HepG2 (cell line): Measurements from ENCODE around the gene PRSS8. TPM values are rescaled to one million over a fixed set of nuclear protein-coding genes. Genes with fewer than 3 reads are reported as not detected.

Experiments
- ARNT2 ChIP-seq: sonication (generic); formaldehyde crosslinking; IDR thresholded peaks from 2 replicates; pipeline ENCODE4 v1.8.0; 2022; ENCODE audit warnings: mild to moderate bottlenecking, low read depth, missing genetic modification reagents, moderate library complexity
- ASH2L ChIP-seq: fragments of 300-600, 200-600 bp; sonication (generic); IDR thresholded peaks from 2 replicates; pipeline ENCODE4 v1.7.0; 2017; ENCODE audit warnings: low read depth, mild to moderate bottlenecking, moderate library complexity, mixed read lengths, low read length; ENCODE audit not compliant: insufficient read length
- ATM ChIP-seq: fragments of 450-650 bp; IDR thresholded peaks from 2 replicates; pipeline ENCODE4 v1.7.1; 2017; ENCODE audit warnings: mild to moderate bottlenecking, borderline replicate concordance
- CREB3 ChIP-seq: sonication (generic); formaldehyde crosslinking; IDR thresholded peaks from 2 replicates; pipeline ENCODE4 v1.5.0; 2020; ENCODE audit warnings: missing genetic modification reagents
- CREBL2 ChIP-seq: sonication (generic); formaldehyde crosslinking; IDR thresholded peaks from 2 replicates; pipeline ENCODE4 v1.8.1; 2023; ENCODE audit warnings: missing genetic modification reagents, mild to moderate bottlenecking, borderline replicate concordance
- FOXC1 ChIP-seq: sonication (generic); formaldehyde crosslinking; IDR thresholded peaks from 2 replicates; pipeline ENCODE4 v1.8.0; 2022; ENCODE audit warnings: mild to moderate bottlenecking, missing genetic modification reagents, borderline replicate concordance
- HIVEP1 ChIP-seq: sonication (generic); formaldehyde crosslinking; IDR thresholded peaks from 2 replicates; pipeline ENCODE4 v1.4.0; 2020; ENCODE audit warnings: mild to moderate bottlenecking, missing genetic modification reagents
- IRF2 ChIP-seq: IDR thresholded peaks from 2 replicates; pipeline ENCODE4 v1.6.1; 2018; ENCODE audit warnings: missing genetic modification reagents, missing compliant biosample characterization
- KDM6A ChIP-seq: IDR thresholded peaks from 2 replicates; pipeline ENCODE4 v1.6.1; 2016; ENCODE audit warnings: low read depth
- PAF1 ChIP-seq: IDR thresholded peaks from 2 replicates; pipeline ENCODE4 v1.6.1; 2016; ENCODE audit warnings: missing genetic modification reagents, missing compliant biosample characterization
- PRDM15 ChIP-seq: sonication (generic); formaldehyde crosslinking; IDR thresholded peaks from 2 replicates; pipeline ENCODE4 v1.4.0; 2020; ENCODE audit warnings: missing genetic modification reagents
- RBAK ChIP-seq: sonication (generic); formaldehyde crosslinking; IDR thresholded peaks from 2 replicates; pipeline ENCODE4 v1.5.1; 2020; ENCODE audit warnings: mild to moderate bottlenecking, missing genetic modification reagents
- REL ChIP-seq: sonication (generic); formaldehyde crosslinking; conservative IDR thresholded peaks from 2 replicates; pipeline ENCODE4 v1.8.0; 2022; ENCODE audit warnings: mild to moderate bottlenecking, missing genetic modification reagents, moderate library complexity
- RELA ChIP-seq: sonication (generic); formaldehyde crosslinking; IDR thresholded peaks from 2 replicates; pipeline ENCODE4 v1.4.0; 2020; ENCODE audit warnings: missing genetic modification reagents
- SIX4 ChIP-seq: sonication (generic); formaldehyde crosslinking; IDR thresholded peaks from 2 replicates; pipeline ENCODE4 v1.4.0; 2020; ENCODE audit warnings: missing genetic modification reagents
- SRSF1 ChIP-seq: fragments of 200-400 bp; formaldehyde crosslinking; optimal IDR thresholded peaks from 2 replicates; pipeline ENCODE3; 2017; ENCODE audit warnings: mild to moderate bottlenecking, low read depth, low read length, moderate library complexity
- ZNF230 ChIP-seq: sonication (generic); formaldehyde crosslinking; IDR thresholded peaks from 2 replicates; pipeline ENCODE4 v1.4.0; 2020; ENCODE audit warnings: mild to moderate bottlenecking, missing genetic modification reagents
- ZNF264 ChIP-seq: sonication (generic); formaldehyde crosslinking; IDR thresholded peaks from 2 replicates; pipeline ENCODE4 v1.4.0; 2020; ENCODE audit warnings: missing genetic modification reagents
- ZNF703 ChIP-seq: sonication (generic); formaldehyde crosslinking; IDR thresholded peaks from 2 replicates; pipeline ENCODE4 v1.5.1; 2020; ENCODE audit warnings: missing genetic modification reagents, mild to moderate bottlenecking, moderate library complexity, borderline replicate concordance
- ZNF788 ChIP-seq: sonication (generic); formaldehyde crosslinking; IDR thresholded peaks from 2 replicates; pipeline ENCODE4 v1.5.0; 2020; ENCODE audit warnings: mild to moderate bottlenecking, missing genetic modification reagents, borderline replicate concordance
- ZNF800 ChIP-seq: sonication (generic); formaldehyde crosslinking; IDR thresholded peaks from 2 replicates; pipeline ENCODE4 v1.4.0; 2020; ENCODE audit warnings: missing genetic modification reagents
- polyA plus RNA-seq, 8 experiments: library from polyadenylated mRNA; depleted of rRNA in 3 of 8; stranded (reverse) in 7 of 8; unstranded in 1 of 8; fragments of >200 nt; fragmentation: Illumina TruSeq in 4 of 8; extraction: Trizol in 4 of 8; gene quantifications; 2 replicates each; pipeline versions ENCODE4 v1.2.1 to v1.2.3, GENCODE V29; 2011 to 2016; ENCODE audit warnings: low read depth in 4 of 8, missing spikeins in 1 of 8, mixed read lengths in 1 of 8; ENCODE audit not compliant: insufficient read depth in 1 of 8
- total RNA-seq, 5 experiments: library from RNA; depleted of rRNA; stranded (reverse); fragments of >200 nt; fragmentation: Illumina TruSeq; extraction: Trizol; gene quantifications; 2 replicates each; pipeline ENCODE4 v1.2.3, GENCODE V29; 2016; ENCODE audit warnings: low read depth in 1 of 5

The PRSS8 gene
- total and polyA plus RNA-seq, 2 of the 13 experiments (the other 11 are each of a cell fraction or from before 2014, with no cell fraction given): 2.6 to 7.2 TPM

- TF ChIP-seq ASH2L (peak; percentile 40), SRSF1 (peak; percentile 46), SIX4 (CRISPR knock-in tag) (no peak; the same call in 1 of the 2 replicates), ZNF703 (peak; percentile 83), ZNF788 (CRISPR knock-in tag) (peak; percentile 73; the same call in 1 of the 2 replicates), REL (CRISPR knock-in tag) (peak; percentile 58; the same call in 1 of the 2 replicates), KDM6A (CRISPR knock-in tag) (no peak), CREB3 (CRISPR knock-in tag) (no peak), ATM (no peak), ARNT2 (peak; percentile 67), FOXC1 (CRISPR knock-in tag) (peak; percentile 86; the same call in 1 of the 2 replicates), ZNF800 (CRISPR knock-in tag) (peak; percentile 84; the same call in 1 of the 2 replicates), RELA (CRISPR knock-in tag) (0 out of 2 replicates have a peak, but pooled peaks have one; percentile 74), HIVEP1 (CRISPR knock-in tag) (no peak), IRF2 (peak; percentile 93), CREBL2 (CRISPR knock-in tag) (no peak), RBAK (CRISPR knock-in tag) (no peak), PAF1 (CRISPR knock-in tag) (no peak), ZNF230 (CRISPR knock-in tag) (peak; percentile 25; the same call in 1 of the 2 replicates), ZNF264 (CRISPR knock-in tag) (no peak; the same call in 1 of the 2 replicates), PRDM15 (peak; percentile 40; the same call in 1 of the 2 replicates)
These were observed 27.3 kb downstream of the PRSS8 start, which contains the start of gene BCKDK (continued) for GRCh38 chr16:31108035-31108793.
